Activated CD8-positive, alpha-beta memory T cell treated with anti-CD3 and anti-CD28 coated beads for 36 hours (primary cell): ENCODE results near the gene FCRLB. TPM values are rescaled to one million over a fixed set of nuclear protein-coding genes. Genes with fewer than 3 reads are reported as not detected.

Experiments
- CTCF ChIA-PET: fragments of 350-600 bp; sonication (Branson Sonifier 250); formaldehyde crosslinking; loops from one replicate; lab custom pipeline; 2021; ENCODE audit warnings: antibody characterized with exemption; lab: Charles Lee
- POLR2A ChIA-PET: fragments of 350-600 bp; sonication (Branson Sonifier 250); formaldehyde crosslinking; loops from one replicate; lab custom pipeline; 2021; ENCODE audit warnings: antibody characterized with exemption; lab: Charles Lee
- total RNA-seq, 2 experiments: library from RNA; stranded (reverse); gene quantifications; one replicate each; pipeline ENCODE4 v1.2.3, GENCODE V29; 2021

Gene FCRLB
- total RNA-seq, 2 experiments from 2014 or later = 0.29 to 0.51 TPM

GRCh38 chr1:161771161-161771560 is 49.8 kb downstream of the FCRLB start:
- ChIA-PET CTCF (no interaction called here), POLR2A (no interaction called here)

GRCh38 chr1:161771973-161772372 is 50.6 kb downstream of the FCRLB start:
- POLR2A ChIA-PET = interaction anchor here (0.7 kb wide), 1 partner anchor 789 kb away, joined by 5 read pairs; no protein-coding TSS in a partner anchor
- CTCF ChIA-PET = interaction anchor here (0.7 kb wide), 2 partner anchors 134 to 245 kb away, joined by 4 to 5 read pairs; no protein-coding TSS in a partner anchor

DNA sequence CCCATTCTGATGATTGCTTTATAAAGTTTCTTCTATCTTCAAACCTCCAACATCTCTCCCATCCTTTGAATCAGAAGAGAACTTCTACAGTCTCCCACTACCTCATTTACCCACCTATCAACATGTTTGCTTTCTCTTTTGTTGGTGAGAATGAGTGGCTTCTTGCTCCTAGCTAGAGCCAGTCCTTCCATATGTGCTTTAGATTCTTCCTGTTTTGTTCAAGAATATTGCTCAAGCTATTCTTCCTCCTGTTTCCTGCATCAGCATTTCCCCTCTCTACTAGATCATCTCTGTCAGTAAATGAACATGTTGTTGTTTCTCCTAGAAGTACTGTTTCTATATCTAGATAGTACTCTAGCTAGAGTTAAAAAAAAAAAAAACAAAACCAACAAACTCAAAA is 51.1 kb downstream of the FCRLB start:
- POLR2A ChIA-PET = interaction anchor here (0.7 kb wide), 1 partner anchor 789 kb away, joined by 5 read pairs; no protein-coding TSS in a partner anchor
- CTCF ChIA-PET = interaction anchor here (0.7 kb wide), 2 partner anchors 134 to 244 kb away, joined by 4 to 5 read pairs; no protein-coding TSS in a partner anchor

DNA sequence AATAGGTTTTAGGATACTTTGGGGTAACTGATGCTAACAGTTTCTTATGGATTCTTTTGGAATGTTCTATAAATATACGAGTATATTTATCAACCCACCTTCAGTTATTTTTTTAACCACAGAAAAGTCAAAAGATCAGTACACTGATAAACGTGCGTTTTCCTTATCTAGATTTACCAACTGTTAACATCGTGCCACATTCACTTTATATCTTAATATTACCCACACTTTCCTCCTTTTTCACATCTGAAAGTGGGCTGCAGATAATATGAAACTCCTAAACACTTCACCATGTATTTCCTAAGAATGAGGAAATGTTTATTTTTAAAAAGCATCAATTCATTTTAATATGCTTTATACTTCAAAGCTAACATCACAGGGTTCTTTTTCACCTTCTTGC is 52.4 kb downstream of the FCRLB start:
- POLR2A ChIA-PET = no interaction called here
- CTCF ChIA-PET = no interaction called here

DNA sequence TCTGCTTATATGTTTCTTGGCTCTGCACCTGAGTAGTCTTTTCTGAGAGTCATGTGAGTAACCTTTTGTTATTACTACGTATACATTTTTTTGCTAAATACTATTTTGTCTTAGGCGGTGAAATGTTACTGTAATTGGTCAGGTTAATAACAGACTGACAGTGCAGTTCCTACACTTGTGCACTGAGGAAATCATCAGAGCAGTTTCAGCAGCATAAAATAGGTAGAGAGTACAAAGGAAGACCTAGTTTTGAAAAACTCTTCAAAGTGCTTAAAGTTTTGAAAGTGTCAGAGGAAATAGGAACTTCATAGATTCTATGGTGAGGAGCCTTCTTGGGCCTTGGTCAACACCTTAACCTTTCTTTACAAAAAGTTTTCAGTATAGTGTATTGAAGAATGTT is 55.9 kb downstream of the FCRLB start:
- ChIA-PET CTCF (interaction anchor here (0.9 to 1.4 kb wide), 2 partner anchors 15 to 24 kb away, joined by 3 read pairs; no protein-coding TSS in a partner anchor), POLR2A (no interaction called here)

Other genes starting within 250 kb of the FCRLB start
- not detected for gene FCGR2A, start 216.1 kb upstream of the FCRLB start, total RNA-seq
- under 1 TPM; 0.75 to 0.95 TPM for gene HSPA6, start 197.0 kb upstream of the FCRLB start, total RNA-seq
- gene FCGR3A, start 171.7 kb upstream of the FCRLB start, total RNA-seq = not detected
- not detected for gene FCGR3B, start 90.4 kb upstream of the FCRLB start, total RNA-seq
- not detected for gene FCGR2B, start 58.4 kb upstream of the FCRLB start, total RNA-seq
- gene FCRLA, start 14.3 kb upstream of the FCRLB start, total RNA-seq = not detected
- 10 to 100 TPM; 38.8 to 39.1 TPM for gene DUSP12, start 28.2 kb downstream of the FCRLB start, total RNA-seq
- gene ATF6, start 44.8 kb downstream of the FCRLB start, total RNA-seq = 10 to 100 TPM; 20.3 to 23.5 TPM